Right atrium auricular region (tissue), 2 donors: ENCODE measurements around the gene KIRREL1. TPM values are rescaled to one million over a fixed set of nuclear protein-coding genes. Genes with fewer than 3 reads are reported as not detected.

ENCODE experiments used
- DNase-seq: peaks from one replicate; pipeline ENCODE4 v3.0.0-alpha.2; 2019; ENCODE audit warnings: low spot score
- H3K27ac ChIP-seq, 2 donors: fragments of 200-600 bp; sonication (generic); 1 replicate in 1 of 2; 2 replicates in 1 of 2; pipeline ENCODE4 v1.5.1; 2016 to 2019
- H3K27me3 ChIP-seq, 2 donors: fragments of 200-600 bp; sonication (generic); one replicate each; pipeline versions ENCODE4 v1.5.1 to v1.6.0; 2017 to 2019
- H3K36me3 ChIP-seq: fragments of 200-600 bp; sonication (generic); one replicate; pipeline ENCODE4 v1.5.1; 2016
- H3K4me1 ChIP-seq, 2 donors: fragments of 200-600 bp; sonication (generic); one replicate each; pipeline versions ENCODE4 v1.5.1 to v1.6.0; 2017 to 2019
- H3K4me3 ChIP-seq, 2 donors: fragments of 200-600 bp; sonication (generic); 1 replicate in 1 of 2; 2 replicates in 1 of 2; pipeline ENCODE4 v1.5.1; 2017 to 2019; ENCODE audit warnings: mild to moderate bottlenecking in 1 of 2, moderate library complexity in 1 of 2
- H3K9me3 ChIP-seq, 2 donors: fragments of 200-600 bp; sonication (generic); one replicate each; pipeline ENCODE4 v1.5.1; 2019
- total RNA-seq, 2 donors: library from RNA; depleted of rRNA; stranded (reverse); fragments of >200 nt; gene quantifications; one replicate each; pipeline ENCODE4 v1.1.0, GENCODE V29; 2016
- TF ChIP-seq, protein P1 (sequence below), 2 donors: fragments of 200-600 bp; sonication (generic); IDR thresholded peaks; one replicate each; pipeline ENCODE4 v1.5.1; 2019; ENCODE audit warnings: antibody characterized with exemption in 2 of 2

The KIRREL1 gene
- total RNA-seq, 2 donors from 2014 or later = 12.3 to 21.9 TPM

DNA sequence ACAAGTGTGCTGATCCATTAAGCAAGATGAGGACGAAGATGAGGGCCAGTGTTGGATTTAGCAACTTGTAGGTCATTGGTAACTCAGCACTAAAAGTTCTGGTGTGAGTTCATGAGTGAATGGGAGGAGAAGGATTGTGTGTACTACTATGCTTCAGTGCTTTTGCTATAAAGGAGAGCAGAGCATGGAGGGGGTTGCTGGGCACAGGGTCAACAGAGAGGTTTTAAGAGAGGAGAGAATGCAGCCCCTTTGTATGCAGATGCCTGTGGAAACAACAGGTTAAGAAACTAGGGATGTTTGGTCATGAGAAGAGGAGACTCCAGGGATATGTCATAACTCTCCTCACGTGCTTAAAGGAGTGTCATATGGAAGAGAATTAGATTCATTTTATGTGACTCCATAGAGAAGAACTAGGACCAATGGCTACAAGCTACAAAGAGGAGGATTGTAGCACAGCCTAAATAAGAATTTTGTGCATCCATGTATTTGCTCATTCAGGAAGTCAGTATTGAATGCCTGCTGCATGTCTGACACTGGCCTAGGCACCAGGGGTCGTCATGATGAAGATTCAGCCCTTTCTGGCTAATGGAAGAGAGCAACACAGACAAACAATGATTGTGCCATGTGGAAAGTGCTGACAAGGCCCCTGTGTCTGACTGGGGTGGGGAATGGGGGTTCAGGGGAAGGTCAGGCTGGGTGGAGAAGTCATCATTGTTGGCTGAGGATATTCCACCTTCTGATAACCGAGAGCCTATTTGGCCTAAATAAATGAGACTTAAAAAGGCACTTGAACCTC lies 53.5 kb downstream of the KIRREL1 start:
- Histone ChIP-seq H3K27me3 (no peaks in the 10 kb centered on the region), H3K4me1 (peaks cover 0 to 21% of the 10 kb centered on the region in 2 donors)
- TF ChIP-seq, protein P1, sequence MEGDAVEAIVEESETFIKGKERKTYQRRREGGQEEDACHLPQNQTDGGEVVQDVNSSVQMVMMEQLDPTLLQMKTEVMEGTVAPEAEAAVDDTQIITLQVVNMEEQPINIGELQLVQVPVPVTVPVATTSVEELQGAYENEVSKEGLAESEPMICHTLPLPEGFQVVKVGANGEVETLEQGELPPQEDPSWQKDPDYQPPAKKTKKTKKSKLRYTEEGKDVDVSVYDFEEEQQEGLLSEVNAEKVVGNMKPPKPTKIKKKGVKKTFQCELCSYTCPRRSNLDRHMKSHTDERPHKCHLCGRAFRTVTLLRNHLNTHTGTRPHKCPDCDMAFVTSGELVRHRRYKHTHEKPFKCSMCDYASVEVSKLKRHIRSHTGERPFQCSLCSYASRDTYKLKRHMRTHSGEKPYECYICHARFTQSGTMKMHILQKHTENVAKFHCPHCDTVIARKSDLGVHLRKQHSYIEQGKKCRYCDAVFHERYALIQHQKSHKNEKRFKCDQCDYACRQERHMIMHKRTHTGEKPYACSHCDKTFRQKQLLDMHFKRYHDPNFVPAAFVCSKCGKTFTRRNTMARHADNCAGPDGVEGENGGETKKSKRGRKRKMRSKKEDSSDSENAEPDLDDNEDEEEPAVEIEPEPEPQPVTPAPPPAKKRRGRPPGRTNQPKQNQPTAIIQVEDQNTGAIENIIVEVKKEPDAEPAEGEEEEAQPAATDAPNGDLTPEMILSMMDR (IDR thresholded peaks at IDR 0.05) = no peak

GRCh38 chr1:158048371-158049067 lies 55.1 kb downstream of the KIRREL1 start:
- Histone ChIP-seq H3K27ac (no peak overlapping the region), H3K9me3 (no peaks in the 10 kb centered on the region), H3K4me3 (no peak overlapping the region), H3K4me1 (peaks cover 0 to 21% of the 10 kb centered on the region in 2 donors), H3K36me3 (no peaks in the 10 kb centered on the region), H3K27me3 (no peaks in the 10 kb centered on the region)
- TF ChIP-seq, protein P1 (IDR thresholded peaks at IDR 0.05) = no peak
- DNase-seq = no peak

More for the DNA sequence above, 53.5 kb downstream of the KIRREL1 start:
- Histone ChIP-seq H3K9me3 (no peaks in the 10 kb centered on the region), H3K36me3 (no peaks in the 10 kb centered on the region), H3K4me3 (no peak overlapping the region), H3K27ac (no peak overlapping the region)
- no peak for DNase-seq

- Histone ChIP-seq H3K27me3 (no peaks in the 10 kb centered on the region), H3K4me3 (no peak overlapping the region), H3K27ac (no peak overlapping the region), H3K4me1 (peaks cover 0 to 20% of the 10 kb centered on the region in 2 donors), H3K36me3 (no peaks in the 10 kb centered on the region), H3K9me3 (no peaks in the 10 kb centered on the region)
- TF ChIP-seq, protein P1 (IDR thresholded peaks at IDR 0.05) = no peak
- DNase-seq = no peak
Observed at GRCh38 chr1:158049853-158050252, 56.4 kb downstream of the KIRREL1 start.

GRCh38 chr1:158053276-158053675 lies 59.8 kb downstream of the KIRREL1 start:
- TF ChIP-seq, protein P1 (IDR thresholded peaks at IDR 0.05) = no peak
- H3K9me3 ChIP-seq = no peaks in the 10 kb centered on the region
- H3K36me3 ChIP-seq = no peaks in the 10 kb centered on the region
- H3K27me3 ChIP-seq = no peaks in the 10 kb centered on the region
- no peak overlapping the region for H3K4me3 ChIP-seq
- peaks cover 0 to 25% of the 10 kb centered on the region in 2 donors for H3K4me1 ChIP-seq
- DNase-seq = no peak
- no peak overlapping the region for H3K27ac ChIP-seq

- Histone ChIP-seq H3K36me3 (no peaks in the 10 kb centered on the region), H3K4me3 (no peak overlapping the region), H3K9me3 (no peaks in the 10 kb centered on the region), H3K27ac (no peak overlapping the region), H3K4me1 (peaks cover 0 to 27% of the 10 kb centered on the region in 2 donors), H3K27me3 (no peaks in the 10 kb centered on the region)
- DNase-seq = no peak
- TF ChIP-seq, protein P1 (IDR thresholded peaks at IDR 0.05) = no peak
Observed at GRCh38 chr1:158054721-158055120, 61.3 kb downstream of the KIRREL1 start.
